GM18508 (cell line): Measurements from ENCODE around the gene KRTAP15-1.

Experiments used
- ATAC-seq: cut with Tn5 transposase; IDR thresholded peaks from one replicate; pipeline ENCODE4 v1.9.1; 2021; ENCODE audit warnings: moderate number of reproducible peaks; ENCODE audit not compliant: insufficient read depth, unreplicated experiment

KRTAP15-1 gene

DNA sequence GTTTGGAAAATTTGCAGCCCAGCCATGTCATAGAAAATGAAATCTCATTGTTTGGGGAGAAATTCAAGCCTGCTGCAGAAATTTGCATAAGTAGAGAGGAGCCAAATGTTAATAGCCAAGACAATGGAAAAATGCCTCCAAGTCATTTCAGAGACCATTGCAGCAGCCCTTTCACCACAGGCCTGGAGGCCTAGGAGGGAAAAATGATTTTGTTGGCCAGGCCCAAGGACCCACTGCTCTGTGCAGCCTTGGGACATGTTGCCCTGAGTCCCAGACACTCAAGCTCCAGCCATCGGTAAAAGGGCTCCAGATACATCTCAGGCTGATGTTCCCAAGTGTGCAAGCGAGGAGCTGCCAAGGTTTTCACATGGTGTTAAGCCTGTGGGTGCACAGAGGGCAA is 46.1 kb downstream of the KRTAP15-1 start:
- no peak for ATAC-seq

DNA sequence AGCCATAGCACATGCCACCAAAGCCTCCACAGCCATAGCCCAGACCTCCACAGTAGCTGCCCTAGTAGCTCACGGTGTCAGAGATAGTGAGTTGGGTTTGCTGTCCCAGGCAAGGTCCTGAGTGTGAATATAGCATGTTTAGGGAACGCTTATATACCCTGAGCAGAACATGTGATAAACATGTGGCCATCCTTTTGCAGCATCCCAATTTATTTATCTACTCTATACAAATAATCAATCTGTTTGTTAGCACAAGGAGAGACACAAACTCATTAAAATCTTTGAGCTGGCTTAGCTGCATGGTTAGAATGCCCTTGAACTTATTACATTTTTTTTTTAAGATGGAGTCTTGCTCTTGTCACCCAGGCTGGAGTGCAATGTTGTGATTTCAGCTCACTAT is 47.3 kb downstream of the KRTAP15-1 start, which contains the start of gene KRTAP19-2:
TSS of gene KRTAP19-2 (minus strand) at position 101 of the 400 bp plus-strand sequence. CDS start at position 13, 88 bp downstream.
- ATAC-seq, result no peak
